Activated CD8-positive, alpha-beta memory T cell treated with anti-CD3 and anti-CD28 coated beads for 36 hours (primary cell): ENCODE data around the gene COL3A1. TPM values are rescaled to one million over a fixed set of nuclear protein-coding genes. Genes with fewer than 3 reads are reported as not detected.

Experiments used
- CTCF ChIA-PET: fragments of 350-600 bp; sonication (Branson Sonifier 250); formaldehyde crosslinking; loops from one replicate; lab custom pipeline; 2021; ENCODE audit warnings: antibody characterized with exemption; lab: Charles Lee
- POLR2A ChIA-PET: fragments of 350-600 bp; sonication (Branson Sonifier 250); formaldehyde crosslinking; loops from one replicate; lab custom pipeline; 2021; ENCODE audit warnings: antibody characterized with exemption; lab: Charles Lee
- total RNA-seq, 2 experiments: library from RNA; stranded (reverse); gene quantifications; one replicate each; pipeline ENCODE4 v1.2.3, GENCODE V29; 2021

COL3A1 gene
- total RNA-seq, 2 experiments from 2014 or later = 0.13 TPM; not detected in 1

- POLR2A ChIA-PET = no interaction called here
- CTCF ChIA-PET = no interaction called here
These were observed 2.7 kb upstream of the COL3A1 start for GRCh38 chr2:188971432-188971861.

GRCh38 chr2:188973641-188974040, 532 bp upstream of the COL3A1 start:
- CTCF ChIA-PET = no interaction called here
- POLR2A ChIA-PET = no interaction called here

- CTCF ChIA-PET = no interaction called here
These were observed 1.4 kb downstream of the COL3A1 start for GRCh38 chr2:188975497-188976102.

GRCh38 chr2:188976545-188977268, 2.5 kb downstream of the COL3A1 start:
- POLR2A ChIA-PET = no interaction called here
- CTCF ChIA-PET = no interaction called here

More at GRCh38 chr2:188975497-188976102, 1.4 kb downstream of the COL3A1 start:
- POLR2A ChIA-PET = no interaction called here

- POLR2A ChIA-PET = no interaction called here
- CTCF ChIA-PET = no interaction called here
These were observed 3.1 kb downstream of the COL3A1 start for GRCh38 chr2:188977317-188977716.

- ChIA-PET CTCF (interaction anchor here (0.8 kb wide), 1 partner anchor 90 kb away, joined by 4 read pairs; no protein-coding TSS in a partner anchor), POLR2A (no interaction called here)
These were observed 4.3 kb downstream of the COL3A1 start for GRCh38 chr2:188978291-188979081.

GRCh38 chr2:188979187-188980114, 5.3 kb downstream of the COL3A1 start:
- ChIA-PET POLR2A (no interaction called here), CTCF (no interaction called here)

- CTCF ChIA-PET = no interaction called here
- POLR2A ChIA-PET = no interaction called here
These were observed 9.4 kb downstream of the COL3A1 start for GRCh38 chr2:188983427-188984064.

- ChIA-PET CTCF (no interaction called here), POLR2A (no interaction called here)
These were observed 9.9 kb downstream of the COL3A1 start for GRCh38 chr2:188984065-188984491.

GRCh38 chr2:188984680-188985079, 10.5 kb downstream of the COL3A1 start:
- CTCF ChIA-PET = no interaction called here
- POLR2A ChIA-PET = no interaction called here

GRCh38 chr2:188986839-188987238, 12.7 kb downstream of the COL3A1 start:
- ChIA-PET POLR2A (no interaction called here), CTCF (no interaction called here)

- ChIA-PET CTCF (no interaction called here), POLR2A (no interaction called here)
These were observed 19.1 kb downstream of the COL3A1 start for GRCh38 chr2:188993247-188993646.

- ChIA-PET CTCF (no interaction called here), POLR2A (no interaction called here)
These were observed 23.1 kb downstream of the COL3A1 start for GRCh38 chr2:188997263-188997662.

- ChIA-PET POLR2A (no interaction called here), CTCF (no interaction called here)
These were observed 26.0 kb downstream of the COL3A1 start for GRCh38 chr2:189000221-189000620.

- ChIA-PET POLR2A (no interaction called here), CTCF (no interaction called here)
These were observed 27.9 kb downstream of the COL3A1 start for GRCh38 chr2:189002079-189002478.

- CTCF ChIA-PET = no interaction called here
These were observed 34.5 kb downstream of the COL3A1 start for GRCh38 chr2:189008555-189009262.

GRCh38 chr2:189010536-189010935, 36.4 kb downstream of the COL3A1 start:
- CTCF ChIA-PET = no interaction called here
- POLR2A ChIA-PET = no interaction called here

More at GRCh38 chr2:189008555-189009262, 34.5 kb downstream of the COL3A1 start:
- POLR2A ChIA-PET = no interaction called here

- POLR2A ChIA-PET = no interaction called here
- CTCF ChIA-PET = no interaction called here
These were observed 38.2 kb downstream of the COL3A1 start for GRCh38 chr2:189012351-189012750.
